Hematopoietic multipotent progenitor cell treated with erythropoietin and hydrocortisone succinate and interleukin-3 and kit ligand, for 17 days (in vitro differentiated cells): ENCODE results near the gene ZNF625.

ENCODE experiments used
- DNase-seq: peaks from one replicate; pipeline ENCODE4 v3.0.0-alpha.2; 2015; ENCODE audit warnings: low spot score

The ZNF625 gene

GRCh38 chr19:12156223-12157058 is at the start of gene ZNF625:
ZNF625 (minus strand) TSS chr19:12156734; CDS start chr19:12156558, 176 bp downstream.
- no peak for DNase-seq

- no peak for DNase-seq
Measured at GRCh38 chr19:12205296-12205695, 48.8 kb upstream of the ZNF625 start.

GRCh38 chr19:12202250-12202649 is 45.7 kb upstream of the ZNF625 start:
- DNase-seq = no peak

GRCh38 chr19:12199757-12200419 is 43.4 kb upstream of the ZNF625 start:
- DNase-seq = no peak

- DNase-seq = no peak
Measured at GRCh38 chr19:12198136-12198535, 41.6 kb upstream of the ZNF625 start.

GRCh38 chr19:12194827-12195731 is 38.5 kb upstream of the ZNF625 start:
- DNase-seq = no peak

- no peak for DNase-seq
Measured at GRCh38 chr19:12187625-12188024, 31.1 kb upstream of the ZNF625 start.

GRCh38 chr19:12180377-12180776 is 23.8 kb upstream of the ZNF625 start:
- DNase-seq = no peak

GRCh38 chr19:12166626-12167025 is 10.1 kb upstream of the ZNF625 start:
- DNase-seq = no peak

GRCh38 chr19:12163826-12164225 is 7.3 kb upstream of the ZNF625 start:
- DNase-seq = no peak

GRCh38 chr19:12162882-12163806 is 6.6 kb upstream of the ZNF625 start, which contains the start of gene ZNF136:
ZNF136 (plus strand) TSS chr19:12163096; CDS start chr19:12163204, 108 bp downstream.
- DNase-seq = peak; percentile 63

- DNase-seq = no peak
Measured at GRCh38 chr19:12162513-12162881, 6.0 kb upstream of the ZNF625 start.

GRCh38 chr19:12159773-12160414 is 3.4 kb upstream of the ZNF625 start:
- no peak for DNase-seq

- no peak for DNase-seq
Measured at GRCh38 chr19:12155324-12155860, 1.1 kb downstream of the ZNF625 start.

- DNase-seq = no peak
Measured at GRCh38 chr19:12145348-12145747, 11.2 kb downstream of the ZNF625 start.

- no peak for DNase-seq
Measured at GRCh38 chr19:12141405-12141736, 15.2 kb downstream of the ZNF625 start.

GRCh38 chr19:12140545-12141404 is 15.8 kb downstream of the ZNF625 start:
- DNase-seq = peak; percentile 86

- peak; percentile 87 for DNase-seq
Measured at GRCh38 chr19:12139885-12140544, 16.5 kb downstream of the ZNF625 start, which contains the start of gene ZNF20. ZNF20 (minus strand) TSS chr19:12140350; CDS start chr19:12140182, 168 bp downstream.

GRCh38 chr19:12139269-12139668 is 17.3 kb downstream of the ZNF625 start:
- DNase-seq = no peak
